Fibroblast of lung (primary cell): Measurements from ENCODE around the gene FAP. TPM values are rescaled to one million over a fixed set of nuclear protein-coding genes. Genes with fewer than 3 reads are reported as not detected.

ENCODE experiments used
- DNase-seq, 2 donors: peaks; one replicate each; pipeline versions ENCODE4 v3.0.0 to v3.0.0-alpha.2; 2010; ENCODE audit warnings: low read depth in 2 of 2
- H2AFZ ChIP-seq: 2 replicates; pipeline ENCODE4 v1.5.1; 2012; ENCODE audit warnings: low read length, control low read depth, inconsistent platforms
- H3K27ac ChIP-seq: 2 replicates; pipeline ENCODE4 v1.5.1; 2011; ENCODE audit warnings: low read length, control low read depth; ENCODE audit not compliant: insufficient read depth
- H3K27me3 ChIP-seq: 2 replicates; pipeline ENCODE4 v1.5.1; 2011; ENCODE audit warnings: mild to moderate bottlenecking, low read length; ENCODE audit not compliant: control insufficient read depth, insufficient read depth
- H3K36me3 ChIP-seq: 2 replicates; pipeline ENCODE4 v1.5.1; 2011; ENCODE audit warnings: low read length; ENCODE audit not compliant: control insufficient read depth, insufficient read depth
- H3K4me1 ChIP-seq: 2 replicates; pipeline ENCODE4 v1.5.1; 2011; ENCODE audit warnings: low read length; ENCODE audit not compliant: control insufficient read depth, insufficient read depth; ENCODE audit errors: extremely low read depth
- H3K4me2 ChIP-seq: 2 replicates; pipeline ENCODE4 v1.5.1; 2011; ENCODE audit warnings: low read length, control low read depth; ENCODE audit not compliant: insufficient read depth; ENCODE audit errors: extremely low read depth
- H3K4me3 ChIP-seq, 4 experiments: fragments of 200-600 bp in 1 of 4; sonication (generic) in 1 of 4; replicated peaks in 1 of 4; 2 replicates each; pipeline ENCODE4 v1.5.1; 2011 to 2016; ENCODE audit warnings: low read length in 4 of 4, low read depth in 3 of 4, mild to moderate bottlenecking in 3 of 4, control low read depth in 2 of 4, inconsistent platforms in 1 of 4, mixed read lengths in 1 of 4; ENCODE audit not compliant: insufficient read depth in 1 of 4; ENCODE audit errors: control extremely low read depth in 1 of 4
- H3K79me2 ChIP-seq: 2 replicates; pipeline ENCODE4 v1.5.1; 2012; ENCODE audit warnings: mild to moderate bottlenecking, low read length, inconsistent platforms; ENCODE audit not compliant: control insufficient read depth, insufficient read depth
- H3K9ac ChIP-seq: 2 replicates; pipeline ENCODE4 v1.5.1; 2011; ENCODE audit warnings: mild to moderate bottlenecking, low read length, control low read depth; ENCODE audit not compliant: insufficient read depth
- H3K9me3 ChIP-seq: 2 replicates; pipeline ENCODE4 v1.5.1; 2012; ENCODE audit warnings: low read depth, low read length; ENCODE audit not compliant: control insufficient read depth, insufficient read depth
- H4K20me1 ChIP-seq: 2 replicates; pipeline ENCODE4 v1.5.1; 2011; ENCODE audit warnings: low read length; ENCODE audit not compliant: control insufficient read depth, insufficient read depth; ENCODE audit errors: extremely low read depth
- EZH2 ChIP-seq: IDR thresholded peaks from 2 replicates; pipeline ENCODE4 v1.5.1; 2012; ENCODE audit warnings: low read length, control low read depth, mild to moderate bottlenecking; ENCODE audit errors: missing control alignments
- polyA plus RNA-seq, 2 donors: library from polyadenylated mRNA; depleted of rRNA in 1 of 2; stranded (reverse) in 1 of 2; unstranded in 1 of 2; fragments of >200 nt; gene quantifications; 2 replicates each; pipeline ENCODE4 v1.2.1, GENCODE V29; 2011 to 2012; ENCODE audit warnings: missing spikeins in 1 of 2
- total RNA-seq: library from RNA; depleted of rRNA; stranded (reverse); fragments of >200 nt; gene quantifications from 2 replicates; pipeline ENCODE4 v1.2.1, GENCODE V29; 2014
- TF ChIP-seq, protein P1 (sequence below), 2 donors: IDR thresholded peaks in 1 of 2; conservative IDR thresholded peaks in 1 of 2; 1 replicate in 1 of 2; 2 replicates in 1 of 2; pipeline ENCODE4 v1.5.1; 2011 to 2012; ENCODE audit warnings: low read length in 2 of 2, control low read depth in 1 of 2, inconsistent platforms in 1 of 2, low read depth in 1 of 2, mild to moderate bottlenecking in 1 of 2

Gene FAP
- total and polyA plus RNA-seq, 2 donors (not counting 1 experiment from before 2014, with no cell fraction given) = 96.1 to 140 TPM

- no peak for DNase-seq
- peaks cover 9% of the 10 kb centered on the region for H3K36me3 ChIP-seq
- H2AFZ ChIP-seq = no peak overlapping the region
- H3K27me3 ChIP-seq = no peaks in the 10 kb centered on the region
- H3K4me2 ChIP-seq = no peak overlapping the region
- no peak overlapping the region for H3K27ac ChIP-seq
- H3K9ac ChIP-seq = no peak overlapping the region
- H3K4me1 ChIP-seq = no peaks in the 10 kb centered on the region
- no peaks in the 10 kb centered on the region for H3K79me2 ChIP-seq
- H3K9me3 ChIP-seq = no peaks in the 10 kb centered on the region
- H4K20me1 ChIP-seq = no peaks in the 10 kb centered on the region
- H3K4me3 ChIP-seq = no peak overlapping the region
- no peak for TF ChIP-seq EZH2
- TF ChIP-seq, protein P1, sequence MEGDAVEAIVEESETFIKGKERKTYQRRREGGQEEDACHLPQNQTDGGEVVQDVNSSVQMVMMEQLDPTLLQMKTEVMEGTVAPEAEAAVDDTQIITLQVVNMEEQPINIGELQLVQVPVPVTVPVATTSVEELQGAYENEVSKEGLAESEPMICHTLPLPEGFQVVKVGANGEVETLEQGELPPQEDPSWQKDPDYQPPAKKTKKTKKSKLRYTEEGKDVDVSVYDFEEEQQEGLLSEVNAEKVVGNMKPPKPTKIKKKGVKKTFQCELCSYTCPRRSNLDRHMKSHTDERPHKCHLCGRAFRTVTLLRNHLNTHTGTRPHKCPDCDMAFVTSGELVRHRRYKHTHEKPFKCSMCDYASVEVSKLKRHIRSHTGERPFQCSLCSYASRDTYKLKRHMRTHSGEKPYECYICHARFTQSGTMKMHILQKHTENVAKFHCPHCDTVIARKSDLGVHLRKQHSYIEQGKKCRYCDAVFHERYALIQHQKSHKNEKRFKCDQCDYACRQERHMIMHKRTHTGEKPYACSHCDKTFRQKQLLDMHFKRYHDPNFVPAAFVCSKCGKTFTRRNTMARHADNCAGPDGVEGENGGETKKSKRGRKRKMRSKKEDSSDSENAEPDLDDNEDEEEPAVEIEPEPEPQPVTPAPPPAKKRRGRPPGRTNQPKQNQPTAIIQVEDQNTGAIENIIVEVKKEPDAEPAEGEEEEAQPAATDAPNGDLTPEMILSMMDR (conservative IDR thresholded peaks at IDR 0.05 in 1 of 2, IDR thresholded peaks at IDR 0.05 in 1 of 2; ENCODE audit: low read depth in 1 of 2, low read length in 2 of 2) = no peak
Observed at GRCh38 chr2:162175714-162176113, 67.5 kb downstream of the FAP start.

- no peak overlapping the region for H3K4me3 ChIP-seq
- H3K9me3 ChIP-seq = no peaks in the 10 kb centered on the region
- H3K27ac ChIP-seq = no peak overlapping the region
- TF ChIP-seq, protein P1 (conservative IDR thresholded peaks at IDR 0.05 in 1 of 2, IDR thresholded peaks at IDR 0.05 in 1 of 2; ENCODE audit: low read depth in 1 of 2, low read length in 2 of 2) = no peak
- TF ChIP-seq EZH2 = no peak
- no peak overlapping the region for H2AFZ ChIP-seq
- H3K36me3 ChIP-seq = peaks cover 9% of the 10 kb centered on the region
- no peak overlapping the region for H3K9ac ChIP-seq
- H4K20me1 ChIP-seq = no peaks in the 10 kb centered on the region
- H3K79me2 ChIP-seq = no peaks in the 10 kb centered on the region
- H3K4me1 ChIP-seq = no peaks in the 10 kb centered on the region
- H3K27me3 ChIP-seq = no peaks in the 10 kb centered on the region
- no peak overlapping the region for H3K4me2 ChIP-seq
- DNase-seq = peak in 1 of 2 donors; percentile 63
Observed at GRCh38 chr2:162174746-162175145, 68.5 kb downstream of the FAP start.

DNA sequence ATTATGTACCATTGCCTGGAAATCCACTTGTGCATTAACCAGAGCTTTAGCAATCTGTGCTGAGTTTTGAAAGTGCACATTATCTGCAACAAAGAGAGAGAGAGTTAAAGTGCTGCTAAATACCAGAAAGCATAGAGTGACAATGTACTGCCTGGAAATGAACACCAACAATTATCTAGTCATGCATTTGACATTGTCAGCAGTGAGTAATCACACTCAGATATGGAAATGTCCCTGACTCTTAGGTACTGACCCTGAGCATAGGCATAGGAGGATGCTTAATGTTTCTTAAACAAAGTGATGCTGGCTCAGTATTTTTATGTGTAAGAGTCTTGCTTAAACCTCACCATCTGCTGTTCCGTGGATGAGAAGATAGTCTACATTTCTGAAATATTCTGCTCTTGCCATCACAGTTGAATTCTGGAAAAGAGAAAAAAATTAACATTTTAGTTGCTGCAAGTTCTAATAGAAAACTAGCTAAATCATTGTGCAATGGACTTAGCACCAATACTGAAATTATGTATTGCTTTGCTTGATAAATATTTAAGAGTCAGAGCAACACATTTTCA, 70.4 kb downstream of the FAP start:
- Histone ChIP-seq H3K27ac (no peak overlapping the region), H3K4me3 (no peak overlapping the region), H3K79me2 (no peaks in the 10 kb centered on the region), H3K36me3 (peaks cover 6% of the 10 kb centered on the region), H2AFZ (no peak overlapping the region), H3K9me3 (no peaks in the 10 kb centered on the region), H3K27me3 (no peaks in the 10 kb centered on the region), H4K20me1 (no peaks in the 10 kb centered on the region), H3K4me1 (no peaks in the 10 kb centered on the region), H3K4me2 (no peak overlapping the region), H3K9ac (no peak overlapping the region)
- no peak for DNase-seq
- no peak for TF ChIP-seq EZH2
- TF ChIP-seq, protein P1 (conservative IDR thresholded peaks at IDR 0.05 in 1 of 2, IDR thresholded peaks at IDR 0.05 in 1 of 2; ENCODE audit: low read depth in 1 of 2, low read length in 2 of 2) = no peak
